HG03565 (cell line): ENCODE results near the gene EXD2.
"Not testable (repeated sequence)": the region's sequence is repeated elsewhere in the genome, so short reads cannot be mapped to it uniquely, and the experiment has no call there.

Source experiments
- ATAC-seq: cut with Tn5 transposase; IDR thresholded peaks from one replicate; pipeline ENCODE4 v1.9.1; 2021; ENCODE audit warnings: mild to moderate bottlenecking, moderate library complexity; ENCODE audit not compliant: unreplicated experiment

Gene EXD2

DNA sequence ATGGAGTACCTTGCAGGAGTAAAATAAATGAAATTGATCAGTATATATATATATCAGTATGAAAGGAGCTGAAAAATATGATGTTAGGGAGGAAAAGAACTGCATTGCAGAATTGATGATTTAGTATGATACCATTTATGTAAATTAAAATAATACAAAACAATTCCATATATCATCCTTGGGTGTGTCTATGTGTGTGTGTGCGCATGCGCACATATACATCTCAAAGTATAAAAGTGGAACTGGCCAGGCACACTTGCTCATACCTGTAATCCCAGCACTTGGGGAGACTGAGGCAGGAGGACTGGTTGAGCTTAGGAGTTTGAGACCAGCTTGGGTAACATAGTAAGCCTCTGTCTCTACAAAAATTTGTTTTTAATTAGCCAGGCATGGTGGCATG, 84.0 kb downstream of the EXD2 start:
- ATAC-seq, result no peak

DNA sequence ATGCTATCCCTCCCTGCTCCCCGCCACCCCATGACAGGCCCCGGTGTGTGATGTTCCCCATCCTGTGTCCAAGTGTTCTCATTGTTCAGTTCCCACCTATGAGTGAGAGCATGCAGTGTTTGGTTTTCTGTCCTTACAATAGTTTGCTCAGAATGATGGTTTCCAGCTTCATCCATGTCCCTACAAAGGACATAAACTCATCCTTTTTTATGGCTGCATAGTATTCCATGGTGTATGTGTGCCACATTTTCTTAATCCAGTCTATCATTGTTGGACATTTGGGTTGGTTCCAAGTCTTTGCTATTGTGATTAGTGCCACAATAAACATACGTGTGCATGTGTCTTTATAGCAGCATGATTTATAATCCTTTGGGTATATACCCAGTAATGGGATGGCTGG, 86.1 kb downstream of the EXD2 start:
- not testable (repeated sequence) for ATAC-seq

DNA sequence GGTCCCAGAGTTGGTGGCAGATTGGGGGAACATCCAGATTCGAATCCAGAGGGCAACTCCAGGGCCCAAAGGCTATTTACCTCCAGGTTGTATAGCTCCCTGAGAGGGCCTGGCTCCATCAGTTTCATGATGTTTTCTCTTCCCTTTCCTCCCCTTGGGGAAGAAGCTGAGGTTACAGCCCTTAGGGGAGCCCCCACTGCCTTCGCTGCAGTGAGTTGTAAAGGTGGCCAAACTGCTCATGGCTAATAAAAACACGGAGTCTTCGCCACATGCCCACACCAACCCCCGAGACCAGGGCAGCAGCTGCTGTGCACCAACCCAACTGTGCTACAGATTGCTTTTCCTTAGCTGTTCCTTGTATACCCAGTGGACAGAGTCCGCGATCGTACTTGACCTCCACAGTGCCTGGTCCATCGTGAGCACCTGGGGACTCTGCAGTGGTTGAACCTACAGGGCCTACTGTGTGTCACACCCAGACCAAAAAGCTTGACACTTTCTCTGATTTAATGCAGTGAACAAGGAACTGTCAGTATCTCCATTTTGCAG, 89.5 kb downstream of the EXD2 start:
- no peak for ATAC-seq

DNA sequence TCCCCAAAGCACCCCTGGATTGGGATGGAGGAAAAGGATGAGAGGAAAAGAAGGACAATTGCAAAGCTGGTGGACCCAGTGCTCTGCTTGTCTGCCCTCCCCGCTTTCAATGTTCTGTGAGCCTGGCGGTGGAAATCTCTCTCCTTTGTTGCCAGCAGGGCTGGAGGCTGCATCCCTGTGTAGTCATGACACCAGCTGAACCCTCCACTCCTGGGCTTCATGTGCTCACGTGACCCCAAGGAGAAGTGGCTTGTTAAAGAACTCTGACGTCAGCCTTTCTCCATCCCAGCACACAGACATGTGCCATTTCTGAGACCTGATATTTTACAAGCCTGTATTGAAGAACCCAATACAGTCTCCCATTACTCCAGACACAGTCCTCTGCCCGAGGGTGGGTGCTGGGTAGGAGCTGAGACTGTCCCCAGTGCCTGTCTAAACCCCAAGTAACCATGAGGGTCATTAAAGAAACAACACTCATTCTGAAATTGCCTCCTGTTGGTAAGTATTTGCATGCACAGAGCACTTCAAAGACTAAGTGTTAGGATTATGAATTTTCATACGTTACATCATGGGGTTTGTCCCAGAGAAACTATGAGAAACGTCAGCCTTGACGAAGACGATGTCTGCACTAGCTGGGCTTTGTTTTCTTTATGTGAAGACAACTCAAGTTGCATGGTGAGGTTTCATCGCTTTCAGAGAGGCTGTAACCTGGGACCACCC, 90.3 kb downstream of the EXD2 start:
- no peak for ATAC-seq

DNA sequence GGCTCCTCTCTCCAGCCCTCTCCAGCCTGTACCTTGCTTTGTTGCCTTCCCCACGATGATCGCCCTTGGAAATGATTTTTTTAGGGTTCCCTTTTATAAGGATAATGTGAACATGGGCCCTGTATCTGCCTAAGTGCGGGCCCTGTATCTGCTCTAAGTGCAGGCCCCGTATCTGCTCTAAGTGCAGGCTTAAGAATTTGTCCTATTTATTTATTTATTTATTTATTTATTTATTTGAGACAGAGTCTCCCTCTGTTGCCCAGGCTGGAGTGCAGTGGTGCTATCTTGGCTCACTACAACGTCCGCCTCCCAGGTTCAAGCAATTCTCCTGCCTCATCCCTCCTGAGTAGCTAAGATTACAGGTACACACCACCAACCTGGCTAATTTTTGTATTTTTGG, 91.2 kb downstream of the EXD2 start:
- ATAC-seq, result no peak

DNA sequence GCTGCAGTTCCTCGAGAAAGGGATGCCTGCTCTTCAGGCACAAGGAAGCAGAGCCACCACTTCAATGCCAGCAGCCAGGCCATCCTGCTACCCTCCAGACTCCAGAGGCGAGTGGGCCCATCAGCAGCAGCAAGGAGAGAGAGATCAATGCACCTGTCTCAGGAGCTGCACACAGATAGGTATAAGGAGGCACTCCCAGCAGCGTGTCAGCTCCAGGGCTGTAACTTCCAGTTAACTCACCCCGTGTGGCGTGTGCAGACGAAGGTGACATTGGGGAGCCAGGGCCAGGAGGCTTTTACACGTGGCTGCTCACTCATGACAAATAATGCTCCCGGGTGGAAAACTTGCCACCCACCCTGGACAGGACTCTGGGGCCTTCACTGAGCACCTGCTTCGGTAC, 92.9 kb downstream of the EXD2 start:
- ATAC-seq, result no peak

DNA sequence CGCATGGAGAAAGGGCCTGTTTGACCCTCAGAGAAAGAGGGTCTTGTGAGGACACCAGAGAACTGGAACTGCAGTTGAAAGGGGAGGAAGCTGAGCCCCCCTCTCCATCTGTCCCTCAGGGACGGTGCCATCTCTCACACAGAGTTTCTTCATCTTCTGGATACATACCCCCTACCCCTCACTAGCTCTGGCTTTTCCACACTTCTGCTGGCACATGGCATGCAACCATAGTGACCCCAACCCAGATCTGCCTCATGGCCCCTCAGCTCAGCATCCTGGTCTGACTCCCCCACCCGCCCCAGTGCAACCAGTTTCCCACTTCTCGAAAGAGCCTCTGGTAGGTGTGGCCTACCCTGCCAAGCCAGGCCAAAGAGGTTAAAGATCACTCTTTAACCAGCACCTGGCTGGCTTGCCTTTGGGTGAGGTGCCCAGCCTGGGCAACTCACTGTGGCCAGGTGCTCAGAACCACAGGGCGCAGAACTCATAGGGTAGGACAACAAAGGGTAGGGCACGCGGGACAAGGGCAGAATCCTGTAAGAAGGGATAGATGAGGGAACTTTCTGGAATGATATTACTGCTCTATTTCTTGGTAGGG, 94.5 kb downstream of the EXD2 start:
- ATAC-seq, result no peak

DNA sequence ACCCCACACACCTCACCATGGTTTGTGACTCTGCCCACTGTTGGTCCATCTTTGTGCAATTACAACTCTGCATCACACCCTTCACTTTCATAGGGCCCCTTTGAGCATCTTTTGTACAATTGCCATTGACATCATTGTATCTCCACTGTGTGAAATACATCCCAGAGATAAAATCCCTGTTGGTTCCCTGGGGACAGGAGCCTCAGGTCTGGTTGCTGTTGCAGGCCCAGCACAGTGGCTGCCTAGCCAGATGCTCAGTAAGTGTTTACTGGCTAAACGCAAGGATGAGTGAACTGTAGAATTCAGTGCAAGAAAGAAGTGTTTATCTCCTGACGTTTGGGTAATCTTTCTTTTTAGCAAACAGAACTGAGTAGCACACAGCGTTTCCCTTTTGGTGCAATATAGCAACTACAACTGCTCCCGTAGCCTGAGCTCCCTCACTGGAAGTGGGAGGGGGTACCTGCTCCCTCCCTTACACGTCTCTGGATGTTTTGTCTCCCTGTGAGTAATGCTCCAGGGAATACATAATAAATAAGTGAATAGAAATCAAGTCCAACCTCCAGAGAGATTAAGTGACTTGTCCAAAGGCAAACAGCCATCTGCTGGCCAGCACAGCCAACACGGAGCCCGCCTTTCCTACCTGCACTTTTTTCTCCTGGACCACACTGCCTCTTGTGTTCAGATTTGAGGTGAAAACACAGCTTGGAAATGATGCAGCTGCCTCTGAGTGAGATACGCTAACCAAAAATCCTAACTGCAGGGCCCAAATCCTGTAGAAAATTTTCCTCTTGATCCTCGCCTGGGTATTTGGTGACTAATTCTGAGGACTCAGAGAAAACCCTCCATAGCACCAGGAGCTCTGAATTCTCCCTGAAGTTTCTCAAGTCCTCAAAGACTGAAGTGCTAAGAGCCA, 96.1 kb downstream of the EXD2 start:
- no peak for ATAC-seq

DNA sequence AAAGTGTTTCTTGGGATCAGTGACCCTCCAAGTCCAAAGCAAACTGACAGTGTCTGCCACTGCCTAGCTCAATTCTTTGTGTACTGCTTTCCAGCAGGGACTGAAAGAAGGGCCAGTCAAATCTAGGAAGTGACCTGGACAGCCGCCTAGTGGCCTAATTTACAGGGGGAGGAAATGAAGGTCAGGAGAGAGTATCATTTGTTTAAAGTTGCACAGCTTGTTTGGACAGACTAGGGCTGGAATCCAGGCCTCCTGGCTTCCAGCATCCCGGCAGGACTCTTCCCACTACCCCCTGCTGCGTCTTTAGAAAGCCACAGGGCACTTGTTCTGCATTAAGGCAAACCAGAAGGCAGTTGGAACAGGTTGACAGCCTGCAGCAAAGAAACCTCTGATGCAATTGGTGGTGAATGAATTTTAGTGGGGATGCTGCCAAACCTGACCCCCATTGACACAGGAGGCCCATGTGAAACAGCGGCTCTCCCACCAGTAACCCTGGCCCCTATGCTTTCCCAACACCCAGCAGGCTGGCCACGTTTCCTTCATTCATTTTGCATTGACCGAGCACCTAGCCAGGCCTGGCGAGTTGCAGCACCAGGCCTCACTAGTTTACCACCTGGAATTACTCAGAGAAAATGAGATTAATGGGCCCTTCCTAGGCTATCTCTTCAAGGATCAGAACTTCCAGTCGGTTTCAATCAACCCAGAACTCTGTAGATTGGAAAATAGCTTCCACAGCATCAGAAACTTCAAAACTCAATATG, 96.9 kb downstream of the EXD2 start:
- no peak for ATAC-seq

DNA sequence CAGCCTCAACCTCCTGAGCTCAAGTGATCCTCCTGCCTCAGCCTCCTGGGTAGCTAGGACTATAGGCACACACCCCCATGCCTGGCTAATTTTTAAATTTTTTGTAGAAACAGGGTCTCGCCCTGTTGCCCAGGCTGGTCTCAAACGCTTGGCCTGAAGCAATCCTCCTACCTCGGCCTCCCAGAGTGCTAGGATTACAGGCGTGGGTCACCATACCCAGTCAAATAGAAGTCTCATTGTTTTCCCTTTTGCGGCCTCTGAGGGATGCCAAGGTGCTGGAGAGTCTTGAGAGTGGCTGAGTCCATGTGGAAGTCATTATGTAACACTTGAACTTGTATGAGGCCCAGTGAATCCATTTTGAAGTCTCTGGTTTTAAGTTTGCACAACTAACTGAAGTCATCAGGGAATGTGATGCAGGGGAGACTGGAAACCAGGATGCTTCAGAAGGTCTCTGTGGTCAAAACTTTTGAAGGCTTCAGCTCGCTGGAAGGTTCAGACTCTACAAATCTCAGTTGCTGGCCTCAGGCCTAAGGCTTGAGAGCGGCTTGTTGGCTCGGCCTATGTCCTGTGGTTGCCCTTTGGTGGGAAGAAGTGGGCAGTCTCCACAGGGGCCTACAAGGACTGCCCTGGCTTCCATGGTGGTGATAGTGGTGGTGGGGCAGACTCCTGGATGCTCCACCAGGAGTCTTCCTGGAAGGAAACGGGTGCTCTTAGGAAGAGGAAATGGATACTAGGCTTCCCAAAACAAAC, 97.8 kb downstream of the EXD2 start:
- ATAC-seq, result no peak

DNA sequence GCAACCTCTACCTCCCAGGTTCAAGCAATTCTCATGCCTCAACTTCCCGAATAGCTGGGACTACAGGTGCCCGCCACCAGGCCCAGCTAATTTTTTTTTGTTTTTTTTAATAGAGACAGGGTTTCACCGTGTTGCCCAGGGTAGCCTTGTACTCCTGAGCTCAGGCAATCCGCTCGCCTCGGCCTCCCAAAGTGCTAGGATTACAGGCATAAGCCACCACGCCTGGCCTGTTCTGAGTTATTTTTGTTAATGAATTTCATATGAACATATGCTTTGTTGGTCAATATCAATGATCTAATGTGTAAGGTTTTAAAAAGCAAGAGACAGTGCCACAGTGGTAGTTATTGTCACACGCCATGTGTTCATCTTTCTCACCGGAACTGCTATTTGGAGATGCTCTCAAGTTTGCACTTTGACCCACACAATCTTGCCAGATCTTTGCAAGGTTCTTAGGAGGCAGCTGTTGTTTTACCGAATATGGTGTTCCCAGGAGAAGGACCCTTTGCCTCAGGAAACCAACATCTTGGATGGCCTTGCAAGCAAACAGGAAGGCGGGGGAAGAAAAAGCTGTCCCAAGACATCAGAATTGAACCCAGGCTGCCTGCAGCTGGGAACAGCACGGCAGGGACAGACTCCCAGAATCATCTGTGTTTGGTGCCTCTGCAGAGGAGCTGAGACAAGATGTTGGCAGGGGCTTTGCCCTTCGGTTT, 98.7 kb downstream of the EXD2 start:
- no peak for ATAC-seq

DNA sequence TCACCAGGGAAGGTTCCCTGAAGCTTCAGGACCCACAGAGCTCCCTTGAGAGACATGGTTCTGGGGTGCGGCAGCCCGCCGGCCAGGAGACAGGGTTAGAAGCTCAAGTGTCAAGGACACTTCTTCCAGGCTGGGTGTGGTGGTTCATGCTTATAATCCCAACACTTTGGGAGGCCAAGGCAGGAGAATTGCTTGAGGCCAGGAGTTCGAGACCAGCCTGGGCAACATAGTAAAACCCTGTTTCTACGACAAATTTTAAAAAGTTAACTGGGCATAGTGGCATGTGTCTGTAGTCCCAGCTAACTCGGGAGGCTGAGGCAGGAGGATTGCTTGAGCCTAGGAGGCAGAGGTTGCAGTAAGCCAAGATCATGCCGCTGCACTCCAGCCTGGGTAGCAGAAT, 99.6 kb downstream of the EXD2 start:
- ATAC-seq, result not testable (repeated sequence)

DNA sequence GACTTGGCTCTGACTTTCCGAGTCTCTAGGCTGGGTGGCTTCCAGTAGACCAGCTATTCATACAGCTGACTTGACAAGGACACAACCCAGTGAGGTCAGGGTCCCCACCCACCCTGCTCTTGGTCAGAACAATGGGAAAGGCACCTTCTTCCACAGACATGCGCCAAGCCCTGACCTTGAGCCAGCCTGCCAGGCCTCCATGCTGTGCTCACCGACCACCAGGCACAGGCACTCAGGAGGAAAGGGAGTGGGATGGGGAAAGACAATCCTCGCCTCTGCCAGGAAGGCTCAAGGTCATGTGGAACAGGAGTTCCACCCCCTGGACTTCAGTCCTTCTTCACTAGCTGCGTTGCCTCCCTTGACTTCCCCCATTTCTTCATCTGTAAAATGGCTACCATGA, 100.1 kb downstream of the EXD2 start:
- no peak for ATAC-seq

DNA sequence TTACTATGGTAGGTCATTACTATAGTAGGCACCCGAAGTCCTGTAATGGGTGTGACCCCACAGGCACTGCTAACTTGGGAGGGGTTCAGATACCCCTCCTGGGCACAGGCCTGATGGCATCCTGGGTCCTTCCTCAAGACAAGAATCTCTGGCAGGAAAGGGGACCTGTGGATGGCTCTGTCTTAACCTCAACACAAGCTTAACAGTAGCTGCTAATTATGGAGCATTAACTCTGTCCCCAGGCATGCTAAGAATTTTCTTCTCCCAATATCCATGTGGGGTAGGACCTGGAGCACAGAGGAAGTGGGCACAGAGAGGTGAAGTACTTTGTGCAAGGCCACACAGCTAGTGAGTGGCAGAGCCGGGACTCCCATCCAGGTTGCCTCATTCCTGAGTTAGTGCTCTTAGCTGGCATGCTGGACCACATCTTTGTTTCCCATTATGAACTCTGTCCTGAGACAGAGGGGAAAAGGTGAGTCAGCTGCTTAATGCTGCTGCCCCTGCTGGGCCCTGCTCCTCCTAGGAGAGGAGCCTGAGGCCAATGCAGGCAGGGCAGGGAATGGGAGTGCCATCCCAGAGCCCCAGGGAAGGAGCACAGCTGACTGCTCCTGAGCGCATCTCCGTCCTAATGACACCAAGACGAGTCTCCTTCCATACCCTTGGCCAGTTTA, 100.7 kb downstream of the EXD2 start:
- no peak for ATAC-seq
